ENCODE results near the gene CEP170B. TPM values are rescaled to one million over a fixed set of nuclear protein-coding genes. Genes with fewer than 3 reads are reported as not detected.
"Not testable (repeated sequence)": the region's sequence is repeated elsewhere in the genome, so short reads cannot be mapped to it uniquely, and the experiment has no call there.

The CEP170B gene
- polyA plus RNA-seq, 4 donors = 8.9 to 21.6 (median 15.1) TPM

DNA sequence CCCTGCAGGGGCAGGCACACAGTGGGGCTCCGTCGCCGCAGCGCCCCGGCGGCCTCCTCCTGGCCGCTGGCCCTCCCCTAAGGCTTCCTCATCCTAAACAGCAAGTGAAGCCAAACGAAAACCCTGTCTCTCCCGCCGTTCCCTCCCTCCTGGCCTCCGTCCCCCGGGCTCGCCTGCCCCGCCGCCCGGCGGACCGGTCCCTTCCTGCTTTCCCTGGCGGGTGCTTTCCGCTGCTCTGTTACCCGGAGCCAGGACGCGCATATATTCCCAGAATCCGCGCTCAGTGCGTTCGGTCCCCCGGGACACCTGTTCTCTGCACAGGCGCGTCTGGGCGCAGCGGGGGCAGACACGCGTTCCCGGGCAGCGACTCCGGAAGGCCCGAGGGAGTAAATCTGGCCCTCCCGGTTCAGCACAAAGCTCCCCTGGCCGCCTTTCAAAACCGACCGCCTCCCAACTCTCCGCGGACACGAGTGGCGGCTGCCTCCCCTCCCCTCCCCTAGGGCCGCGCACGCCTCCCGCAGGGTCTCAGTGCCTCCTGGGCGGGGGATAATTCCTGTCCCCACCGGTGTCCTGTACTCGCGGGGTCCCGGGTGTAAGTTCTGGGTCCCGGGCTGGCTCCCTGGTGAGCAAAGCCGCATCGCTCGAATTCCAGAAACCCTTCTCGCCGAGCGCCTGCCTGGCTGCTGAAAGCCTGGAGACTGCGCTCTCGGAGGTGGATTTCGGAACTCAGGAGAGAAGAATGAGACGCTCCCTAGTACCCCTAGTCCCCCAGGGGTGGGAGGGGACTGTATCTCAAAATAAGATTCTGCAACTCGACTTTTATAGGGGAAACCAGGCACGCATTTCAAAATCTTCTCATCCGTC, 21.4 kb upstream of the CEP170B start:
- no peak for DNase-seq (ENCODE audit: low read depth in 4 of 4, low spot score in 2 of 4)

DNA sequence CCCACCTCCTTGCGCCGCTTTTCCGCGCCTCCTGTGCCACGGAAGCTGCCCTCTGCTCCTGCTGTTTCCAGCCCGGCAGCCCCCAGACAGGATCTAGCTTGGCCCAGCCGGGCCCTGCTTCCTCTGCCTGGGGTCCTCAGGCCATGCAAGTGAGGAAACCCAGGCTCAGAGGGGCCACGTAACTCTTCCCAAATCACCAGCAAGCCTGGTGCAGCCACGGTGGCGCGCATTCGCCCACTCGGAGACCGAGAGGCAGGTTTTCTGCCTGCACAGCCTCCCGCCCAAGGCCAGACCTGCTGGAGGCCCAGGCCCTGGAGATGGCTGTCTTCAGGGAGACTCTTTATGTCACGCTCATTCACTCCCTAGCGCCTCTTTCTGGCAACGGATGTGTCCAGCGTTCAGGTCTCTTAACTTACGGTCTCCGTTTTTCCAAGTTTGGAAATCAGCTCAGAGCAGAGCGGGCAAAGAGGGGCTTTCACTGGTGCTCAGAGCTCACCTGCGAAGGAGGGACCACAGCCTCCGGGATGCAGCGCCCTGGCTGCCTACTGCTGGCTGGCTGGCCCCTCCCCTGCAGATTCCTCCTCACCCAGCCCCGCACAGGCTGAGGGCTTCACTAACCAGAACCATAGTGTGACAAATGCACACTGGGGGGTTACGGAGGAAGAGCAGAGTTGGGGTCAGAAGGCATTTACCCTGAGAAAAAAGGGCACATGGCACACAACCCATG, 20.6 kb upstream of the CEP170B start:
- DNase-seq (ENCODE audit: low read depth in 4 of 4, low spot score in 2 of 4) = no peak

DNA sequence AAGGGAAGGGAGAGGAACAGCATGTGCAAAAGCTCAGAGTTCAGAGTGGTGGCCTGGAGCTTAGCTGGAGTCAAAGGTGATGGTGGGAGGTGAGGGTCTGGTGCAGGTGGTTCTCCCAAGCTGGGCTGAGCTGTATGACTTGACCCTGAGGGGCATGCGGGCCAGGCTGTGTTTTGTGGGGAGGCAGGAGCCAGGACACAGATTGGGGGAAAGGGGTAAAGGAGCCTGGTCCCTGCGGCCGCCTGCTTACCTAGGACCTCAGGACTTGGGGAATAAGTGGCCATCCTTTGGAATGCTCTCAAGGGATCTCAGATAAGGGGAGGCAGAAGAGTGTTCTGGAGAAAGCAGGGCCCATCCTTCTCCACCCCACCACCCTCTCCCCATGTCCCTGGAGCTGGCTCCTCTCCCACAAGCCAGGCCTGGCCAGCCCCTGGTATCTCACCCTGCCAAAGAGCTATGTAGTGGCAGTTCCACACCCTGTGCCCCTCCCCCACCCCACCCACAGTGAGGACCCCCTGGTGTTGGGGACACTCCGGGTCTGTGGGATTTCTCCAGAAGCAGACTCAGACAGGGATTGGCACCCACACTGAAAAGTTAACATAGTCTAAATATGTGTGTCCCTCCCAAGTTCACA, 19.9 kb upstream of the CEP170B start:
- no peak for DNase-seq (ENCODE audit: low read depth in 4 of 4, low spot score in 2 of 4)

DNA sequence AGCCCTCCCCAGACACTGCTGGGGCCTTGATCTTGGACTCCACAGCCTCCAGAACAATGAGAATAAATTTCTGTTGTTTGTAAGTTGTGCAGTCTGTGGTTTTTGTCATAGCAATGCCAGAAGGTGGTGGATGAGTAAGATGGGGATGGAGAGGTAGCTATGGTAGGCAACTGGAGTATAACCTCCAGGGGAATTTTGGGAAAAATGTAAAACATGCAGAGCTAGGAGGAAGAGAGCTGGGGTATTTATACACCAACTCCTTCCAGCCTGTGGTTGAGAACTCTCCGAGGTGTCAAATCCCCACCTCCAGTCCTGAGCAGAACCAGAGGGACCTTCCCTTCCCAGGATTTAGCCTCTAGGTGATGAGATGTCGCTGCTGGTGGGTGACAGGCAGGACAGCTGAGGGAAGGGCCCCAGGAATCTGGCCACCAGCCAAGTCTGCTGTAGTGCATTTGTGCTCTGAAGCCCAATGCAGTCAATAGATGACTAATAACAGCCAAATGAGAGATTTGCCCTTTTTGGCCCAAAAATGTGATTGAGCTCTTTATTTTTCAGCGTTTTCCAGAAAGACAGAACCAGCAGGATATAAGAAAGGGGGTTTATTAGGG, 19.1 kb upstream of the CEP170B start:
- no peak for DNase-seq (ENCODE audit: low read depth in 4 of 4, low spot score in 2 of 4)

DNA sequence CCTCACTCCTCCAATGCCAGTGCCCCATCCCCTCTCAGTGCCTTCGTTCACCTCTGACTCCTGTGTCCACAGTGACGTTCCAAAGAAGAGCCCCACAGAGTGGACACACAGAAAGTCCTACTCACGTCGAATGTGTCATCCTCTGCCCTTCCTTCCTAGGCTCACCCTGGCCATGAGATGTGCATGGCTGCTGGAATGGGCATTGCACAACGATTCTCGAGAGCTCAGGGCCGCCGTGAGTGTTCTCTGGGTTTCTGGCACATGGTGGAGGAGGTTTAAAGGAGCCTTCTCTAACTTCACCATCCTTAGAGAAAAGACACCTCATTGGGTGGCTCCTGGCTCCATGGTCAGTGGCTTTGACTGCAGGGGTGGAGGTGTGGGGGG, 12.8 kb upstream of the CEP170B start:
- DNase-seq (ENCODE audit: low read depth in 4 of 4, low spot score in 2 of 4) = no peak

DNA sequence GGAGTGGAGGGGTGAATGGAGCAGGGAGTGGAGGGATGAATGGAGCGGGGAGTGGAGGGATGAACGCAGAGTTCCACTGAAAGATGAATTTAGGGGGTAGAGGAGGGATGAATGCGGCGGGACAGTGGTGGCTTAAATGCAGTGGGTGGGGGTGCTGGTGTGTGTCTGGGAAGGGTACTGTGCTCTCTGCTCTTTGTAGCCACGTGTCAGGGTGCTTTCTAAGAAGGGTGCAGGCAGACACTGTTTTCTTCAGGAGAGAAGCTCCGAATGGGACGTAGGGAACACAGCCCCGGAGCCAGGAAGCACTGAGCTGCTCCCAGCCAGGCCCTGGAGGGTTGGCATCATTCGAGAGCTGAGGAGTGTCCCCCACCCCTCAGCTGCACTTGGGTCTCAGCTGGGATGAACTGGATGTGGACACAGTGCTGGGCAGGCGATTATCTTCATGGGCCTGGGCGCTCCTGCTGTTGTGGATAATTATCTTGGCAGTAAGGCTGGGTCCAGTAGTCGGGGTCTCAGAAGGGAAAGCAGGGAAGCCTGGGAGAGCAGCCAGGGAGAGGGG, 9.5 kb upstream of the CEP170B start:
- DNase-seq (ENCODE audit: low read depth in 4 of 4, low spot score in 2 of 4) = no peak

DNA sequence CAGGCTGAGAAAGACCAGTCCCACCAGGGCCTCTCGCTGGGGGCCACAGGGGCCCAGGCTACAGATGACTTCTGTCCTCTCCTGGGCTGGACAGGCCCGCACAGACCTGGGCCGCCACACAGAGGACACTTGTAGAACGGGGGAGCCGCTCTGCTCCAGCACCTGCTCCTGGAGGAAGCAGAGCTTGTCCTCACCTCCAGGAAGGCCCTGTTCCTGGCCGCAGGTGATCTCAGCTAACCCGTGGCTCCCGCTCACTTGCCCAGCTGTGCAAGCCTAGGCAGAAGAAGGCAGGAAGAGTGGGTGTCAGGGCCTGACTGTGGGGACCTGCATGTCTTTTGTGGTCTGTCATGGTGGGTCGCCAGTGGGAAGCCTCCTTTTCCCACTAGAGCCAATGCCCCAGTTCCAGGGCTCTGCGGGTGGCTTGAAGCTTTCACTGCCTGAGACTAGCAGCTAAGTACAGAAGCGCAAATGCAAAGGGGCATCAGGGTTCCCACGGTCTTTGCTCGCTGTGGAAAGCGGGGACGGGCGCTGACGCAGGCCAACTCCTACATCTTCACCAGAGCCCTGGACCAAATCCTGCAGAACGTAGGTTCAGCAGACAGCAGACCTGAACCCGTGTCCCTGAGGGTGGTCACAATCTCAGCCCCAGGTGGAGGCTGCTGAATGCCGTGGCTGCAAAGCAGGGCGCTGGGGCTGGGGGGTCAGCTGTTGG, 8.8 kb upstream of the CEP170B start:
- no peak for DNase-seq (ENCODE audit: low read depth in 4 of 4, low spot score in 2 of 4)

DNA sequence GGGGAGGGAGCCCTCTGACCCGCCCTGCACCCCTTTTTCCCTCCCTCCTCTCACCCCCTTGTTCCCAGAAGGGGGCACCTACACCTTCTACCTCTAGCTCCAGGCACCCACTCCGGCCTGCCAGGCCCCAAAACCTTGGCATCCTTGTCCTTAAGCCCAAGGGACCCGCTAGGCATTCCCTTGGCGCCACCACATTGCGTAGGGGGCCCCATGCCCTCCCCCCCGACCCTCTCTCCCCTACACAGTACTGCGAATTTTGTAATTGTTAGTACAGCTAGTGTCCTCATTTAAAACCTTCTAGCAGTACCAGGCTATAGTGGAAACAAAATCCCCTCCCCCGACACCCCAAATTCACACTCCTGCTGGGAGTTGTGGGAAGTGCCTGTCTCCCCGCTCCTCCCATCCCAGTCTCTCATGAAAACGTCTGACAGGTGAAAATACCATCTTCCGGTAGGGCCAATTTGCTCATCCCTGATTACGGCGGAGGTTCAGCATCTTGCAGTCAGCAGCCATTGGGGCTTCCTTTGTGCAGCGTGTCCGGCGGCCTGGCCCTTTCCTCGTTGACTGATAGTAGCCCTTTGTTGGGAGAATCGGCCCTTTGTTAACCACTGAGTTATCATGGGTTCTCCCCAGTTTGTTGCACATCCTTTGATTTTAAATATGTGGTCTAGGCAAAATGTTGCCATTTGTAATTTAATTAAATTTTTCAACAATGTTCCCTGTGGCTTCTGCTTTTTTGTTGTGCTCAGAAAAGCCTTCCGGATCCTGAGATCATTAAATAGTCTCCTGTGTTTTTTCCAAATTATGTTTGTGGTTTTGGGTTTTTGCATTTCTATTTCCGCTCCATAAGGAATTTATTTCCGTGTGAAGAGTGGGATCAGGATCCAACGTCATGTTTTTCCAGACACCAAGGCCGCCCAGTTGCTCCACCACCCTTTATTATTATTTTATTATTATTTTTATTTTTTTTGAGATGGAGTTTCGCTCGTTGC, 7.9 kb upstream of the CEP170B start:
- DNase-seq (ENCODE audit: low read depth in 4 of 4, low spot score in 2 of 4) = no peak

DNA sequence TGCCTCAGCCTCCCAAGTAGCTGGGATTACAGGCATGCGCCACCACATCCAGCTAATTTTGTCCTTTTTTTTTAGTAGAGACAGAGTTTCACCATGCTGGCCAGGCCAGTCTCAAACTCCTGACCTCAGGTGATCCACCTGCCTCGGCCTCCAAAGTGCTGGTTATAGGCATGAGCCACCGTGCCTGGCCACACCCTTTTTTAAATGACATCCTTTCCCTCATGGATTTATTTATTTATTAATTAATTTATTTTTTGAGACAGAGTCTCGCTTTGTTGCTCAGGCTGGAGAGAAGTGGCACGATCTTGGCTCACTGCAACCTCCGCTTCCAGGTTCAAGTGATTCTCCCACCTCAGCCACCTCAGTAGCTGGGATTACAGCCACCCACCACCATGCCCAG, 7.1 kb upstream of the CEP170B start:
- DNase-seq (ENCODE audit: low read depth in 4 of 4, low spot score in 2 of 4) = not testable (repeated sequence)

DNA sequence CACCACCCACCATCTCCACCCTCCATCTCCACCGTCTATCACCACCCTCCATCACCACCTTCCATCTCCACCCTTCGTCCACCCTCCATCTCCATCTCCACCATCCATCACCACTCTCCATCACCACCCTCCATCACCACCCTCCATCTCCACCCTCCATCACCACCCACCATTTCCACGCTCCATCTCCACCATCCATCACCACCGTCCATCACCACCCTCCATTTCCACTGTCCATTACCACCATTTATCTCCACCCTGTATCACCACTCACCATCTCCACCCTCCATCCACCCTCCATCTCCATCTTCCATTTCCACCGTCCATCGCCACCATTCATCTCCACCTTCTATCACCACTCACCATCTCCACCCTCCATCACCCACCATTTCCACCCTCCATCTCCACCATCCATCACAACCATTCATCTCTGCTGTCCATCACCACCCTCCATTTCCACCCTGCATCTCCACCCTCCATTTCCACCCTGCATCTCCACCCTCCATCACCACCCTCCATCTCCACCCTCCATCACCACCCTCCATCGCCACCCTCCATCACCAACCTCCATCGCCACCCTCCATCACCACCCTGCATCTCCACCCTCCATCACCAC, 6.1 kb upstream of the CEP170B start:
- no peak for DNase-seq (ENCODE audit: low read depth in 4 of 4, low spot score in 2 of 4)

DNA sequence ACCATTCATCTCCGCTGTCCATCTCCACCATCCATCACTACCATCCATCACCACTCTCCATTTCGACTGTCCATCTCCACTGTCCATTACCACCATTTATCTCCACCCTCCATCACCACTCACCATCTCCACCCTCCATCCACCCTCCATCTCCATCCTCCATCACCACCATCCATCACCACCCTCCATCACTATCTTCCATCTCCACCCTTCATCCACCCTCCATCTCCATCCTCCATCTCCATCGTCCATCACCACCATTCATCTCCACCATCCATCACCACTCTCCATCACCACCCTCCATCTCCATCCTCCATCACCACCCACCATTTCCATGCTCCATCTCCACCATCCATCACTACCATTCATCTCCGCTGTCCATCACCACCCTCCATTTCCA, 5.2 kb upstream of the CEP170B start:
- no peak for DNase-seq (ENCODE audit: low read depth in 4 of 4, low spot score in 2 of 4)

DNA sequence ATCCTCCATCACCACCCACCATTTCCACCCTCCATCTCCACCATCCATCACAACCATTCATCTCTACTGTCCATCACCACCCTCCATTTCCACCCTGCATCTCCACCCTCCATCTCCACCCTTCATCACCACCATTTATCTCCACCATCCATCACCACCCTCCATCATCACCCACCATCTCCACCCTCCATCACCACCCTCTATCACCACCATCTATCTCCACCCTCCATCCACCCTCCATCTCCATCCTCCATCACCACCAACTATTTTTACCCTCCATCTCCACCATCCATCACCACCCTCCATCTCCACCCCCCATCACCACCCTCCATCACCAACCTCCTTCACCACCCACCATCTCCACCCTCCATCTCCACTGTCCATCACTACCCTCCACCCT, 4.7 kb upstream of the CEP170B start:
- no peak for DNase-seq (ENCODE audit: low read depth in 4 of 4, low spot score in 2 of 4)

DNA sequence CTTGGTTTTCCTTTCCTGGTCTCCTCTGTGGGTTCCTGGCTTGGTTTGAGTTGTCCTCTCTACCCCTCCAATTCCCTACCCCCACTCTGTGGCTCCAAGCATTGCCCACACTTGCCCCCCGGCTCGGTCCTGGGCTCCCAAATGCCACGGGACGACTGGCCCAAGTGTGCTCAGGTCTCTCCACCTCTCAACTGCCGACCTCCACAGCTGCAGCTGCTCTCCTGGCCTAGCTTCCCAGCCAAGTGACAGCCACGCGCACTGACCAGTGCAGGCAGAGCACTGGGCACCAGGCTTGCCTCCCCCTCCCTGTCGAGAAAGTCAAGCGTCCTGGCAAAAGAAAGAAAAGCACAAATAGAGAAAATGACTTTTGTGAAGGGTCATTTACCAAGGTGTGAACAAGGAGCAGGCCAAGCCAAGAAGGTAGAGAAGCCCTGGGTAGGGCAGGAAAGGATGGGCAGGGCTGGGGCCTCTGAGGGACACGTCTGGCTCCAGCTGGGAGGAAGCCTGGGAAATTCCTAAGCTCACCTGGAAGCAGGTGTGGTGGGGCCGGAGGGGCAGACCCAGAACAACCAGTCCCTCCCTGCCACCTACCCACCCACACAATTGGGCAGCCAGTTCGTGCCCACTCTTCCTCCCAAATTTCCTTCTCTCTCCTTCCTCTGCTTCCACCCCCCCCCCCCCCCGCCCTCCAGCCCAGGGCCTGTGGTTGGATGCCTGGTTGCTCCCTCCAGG, 1.8 kb upstream of the CEP170B start:
- no peak for DNase-seq (ENCODE audit: low read depth in 4 of 4, low spot score in 2 of 4)

DNA sequence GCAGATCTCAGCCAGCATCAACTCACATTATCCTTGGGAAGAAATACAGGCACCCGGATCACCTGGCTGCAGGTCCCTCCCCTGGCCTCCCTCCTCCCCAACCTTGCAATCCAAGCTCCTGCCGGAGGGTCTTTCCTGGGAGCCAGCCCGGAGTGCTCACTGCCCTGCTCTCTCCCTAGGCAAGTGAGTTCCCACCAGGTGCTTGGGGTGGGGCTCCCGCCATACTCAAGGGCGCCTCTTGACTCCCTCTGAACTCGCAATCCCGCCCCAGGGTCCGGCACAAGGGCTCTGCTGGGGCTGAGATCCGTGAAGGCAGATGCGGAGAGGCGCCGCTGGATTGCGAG, 1.2 kb upstream of the CEP170B start:
- no peak for DNase-seq (ENCODE audit: low read depth in 4 of 4, low spot score in 2 of 4)

DNA sequence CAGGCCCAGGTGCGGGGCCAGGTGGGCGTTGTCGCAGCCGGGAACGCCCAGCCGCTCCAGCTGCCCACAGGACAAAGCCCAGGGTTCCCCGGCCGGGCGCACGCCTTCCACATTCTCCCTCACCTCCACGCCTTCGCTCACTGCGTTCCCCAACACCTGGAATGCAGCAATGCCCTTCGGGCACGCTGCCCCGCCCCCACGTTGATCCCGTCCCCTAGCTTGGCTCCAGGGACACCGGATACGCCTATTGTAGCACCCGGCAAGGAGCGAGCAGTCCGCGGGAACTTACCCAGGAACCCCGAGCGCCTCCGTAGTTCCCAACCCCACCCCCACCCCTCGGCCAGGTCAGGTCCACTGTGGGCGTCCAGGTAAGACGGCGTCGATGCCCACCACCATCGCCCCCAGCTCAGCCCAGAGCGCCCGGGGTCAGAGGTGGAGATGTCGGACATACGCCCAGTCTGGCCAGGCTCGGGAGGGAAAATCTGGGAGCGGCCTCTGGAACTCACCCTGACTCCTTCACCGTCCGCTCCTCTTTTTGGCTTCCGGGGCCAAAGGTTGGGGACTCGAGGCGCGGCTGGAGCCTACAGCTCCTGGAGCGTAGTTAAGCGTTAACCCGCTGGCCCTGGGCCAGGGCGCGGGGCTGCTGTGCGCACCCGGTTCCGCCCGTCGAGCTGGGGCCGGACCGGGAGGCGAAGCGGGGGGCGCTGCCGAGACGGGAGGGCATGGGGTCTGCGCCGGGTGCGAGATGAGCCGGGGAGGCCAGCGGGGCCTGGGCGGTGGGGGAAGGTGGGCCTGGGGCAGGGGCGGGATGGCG, 594 bp upstream of the CEP170B start:
- DNase-seq (ENCODE audit: low read depth in 4 of 4, low spot score in 2 of 4) = no peak

DNA sequence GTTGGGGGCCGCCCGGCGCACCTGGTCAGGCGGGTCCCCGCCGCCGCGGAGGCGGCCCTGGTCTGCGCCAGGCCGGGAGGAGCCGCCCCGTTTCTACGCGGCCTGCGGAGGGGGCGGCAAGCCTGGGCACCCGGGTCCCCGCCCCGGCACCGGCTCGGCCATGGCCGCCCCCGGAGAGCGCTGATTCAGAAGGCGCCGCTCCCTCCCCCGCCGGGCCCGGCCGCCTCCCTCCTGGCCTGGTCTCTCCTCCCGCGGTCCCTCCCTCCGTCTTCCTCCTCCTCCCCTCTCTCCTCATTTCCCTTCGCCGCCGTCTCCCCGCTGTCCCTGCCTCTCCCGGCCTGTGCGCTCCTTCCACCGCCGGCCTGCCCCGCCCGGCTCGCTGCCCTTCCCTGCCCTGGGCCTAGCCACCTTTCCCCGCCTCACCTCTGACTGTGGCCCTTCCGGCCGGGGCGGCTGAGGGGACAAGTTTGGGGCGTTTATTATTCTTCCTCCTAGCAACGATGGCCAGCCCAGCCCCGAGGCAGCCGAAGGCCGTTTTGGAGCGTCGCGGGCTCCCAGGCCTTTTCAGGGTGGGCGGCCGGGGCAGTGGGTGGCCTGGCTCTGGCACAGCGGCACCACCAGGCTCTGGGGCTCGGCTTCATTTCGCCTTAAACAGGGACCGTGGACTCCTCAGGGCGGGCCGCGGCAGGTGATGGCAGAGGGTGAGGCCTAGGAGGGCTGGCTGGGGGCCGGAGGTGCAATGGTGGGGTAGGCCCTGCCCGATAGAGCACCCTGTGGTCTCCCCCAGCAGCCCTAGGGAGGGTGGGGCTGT, 768 bp downstream of the CEP170B start:
- no peak for DNase-seq (ENCODE audit: low read depth in 4 of 4, low spot score in 2 of 4)
